ENCODE measurements around the gene EIF5A2.

DNA sequence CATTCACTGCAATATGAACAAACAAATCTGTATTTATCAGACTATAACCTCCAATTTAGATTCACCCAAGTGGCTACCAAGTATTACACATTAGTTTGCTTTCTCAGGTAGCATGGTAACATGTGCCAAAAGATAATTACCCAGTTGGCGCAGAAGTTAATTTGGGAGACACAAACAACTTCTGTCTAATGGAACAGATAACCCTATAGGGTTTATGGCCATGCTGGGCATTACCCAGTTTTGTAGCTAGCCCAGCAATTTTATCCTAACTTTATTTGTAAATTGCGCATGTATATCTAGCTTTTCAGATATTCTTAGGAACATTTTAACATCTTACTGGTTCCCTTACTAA, 39.2 kb downstream of the EIF5A2 start:
- TF ChIP-seq POLR2A (IDR thresholded peaks at IDR 0.05; ENCODE audit: extremely low read depth, insufficient read length) (no peak), MYC (IDR thresholded peaks at IDR 0.05; ENCODE audit: low read depth, low read length) (no peak)
- TF ChIP-seq, protein P1, sequence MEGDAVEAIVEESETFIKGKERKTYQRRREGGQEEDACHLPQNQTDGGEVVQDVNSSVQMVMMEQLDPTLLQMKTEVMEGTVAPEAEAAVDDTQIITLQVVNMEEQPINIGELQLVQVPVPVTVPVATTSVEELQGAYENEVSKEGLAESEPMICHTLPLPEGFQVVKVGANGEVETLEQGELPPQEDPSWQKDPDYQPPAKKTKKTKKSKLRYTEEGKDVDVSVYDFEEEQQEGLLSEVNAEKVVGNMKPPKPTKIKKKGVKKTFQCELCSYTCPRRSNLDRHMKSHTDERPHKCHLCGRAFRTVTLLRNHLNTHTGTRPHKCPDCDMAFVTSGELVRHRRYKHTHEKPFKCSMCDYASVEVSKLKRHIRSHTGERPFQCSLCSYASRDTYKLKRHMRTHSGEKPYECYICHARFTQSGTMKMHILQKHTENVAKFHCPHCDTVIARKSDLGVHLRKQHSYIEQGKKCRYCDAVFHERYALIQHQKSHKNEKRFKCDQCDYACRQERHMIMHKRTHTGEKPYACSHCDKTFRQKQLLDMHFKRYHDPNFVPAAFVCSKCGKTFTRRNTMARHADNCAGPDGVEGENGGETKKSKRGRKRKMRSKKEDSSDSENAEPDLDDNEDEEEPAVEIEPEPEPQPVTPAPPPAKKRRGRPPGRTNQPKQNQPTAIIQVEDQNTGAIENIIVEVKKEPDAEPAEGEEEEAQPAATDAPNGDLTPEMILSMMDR (IDR thresholded peaks at IDR 0.05; ENCODE audit: low read depth, low read length): no peak
